Measurements from ENCODE around the gene PRKCI.

The PRKCI gene

DNA sequence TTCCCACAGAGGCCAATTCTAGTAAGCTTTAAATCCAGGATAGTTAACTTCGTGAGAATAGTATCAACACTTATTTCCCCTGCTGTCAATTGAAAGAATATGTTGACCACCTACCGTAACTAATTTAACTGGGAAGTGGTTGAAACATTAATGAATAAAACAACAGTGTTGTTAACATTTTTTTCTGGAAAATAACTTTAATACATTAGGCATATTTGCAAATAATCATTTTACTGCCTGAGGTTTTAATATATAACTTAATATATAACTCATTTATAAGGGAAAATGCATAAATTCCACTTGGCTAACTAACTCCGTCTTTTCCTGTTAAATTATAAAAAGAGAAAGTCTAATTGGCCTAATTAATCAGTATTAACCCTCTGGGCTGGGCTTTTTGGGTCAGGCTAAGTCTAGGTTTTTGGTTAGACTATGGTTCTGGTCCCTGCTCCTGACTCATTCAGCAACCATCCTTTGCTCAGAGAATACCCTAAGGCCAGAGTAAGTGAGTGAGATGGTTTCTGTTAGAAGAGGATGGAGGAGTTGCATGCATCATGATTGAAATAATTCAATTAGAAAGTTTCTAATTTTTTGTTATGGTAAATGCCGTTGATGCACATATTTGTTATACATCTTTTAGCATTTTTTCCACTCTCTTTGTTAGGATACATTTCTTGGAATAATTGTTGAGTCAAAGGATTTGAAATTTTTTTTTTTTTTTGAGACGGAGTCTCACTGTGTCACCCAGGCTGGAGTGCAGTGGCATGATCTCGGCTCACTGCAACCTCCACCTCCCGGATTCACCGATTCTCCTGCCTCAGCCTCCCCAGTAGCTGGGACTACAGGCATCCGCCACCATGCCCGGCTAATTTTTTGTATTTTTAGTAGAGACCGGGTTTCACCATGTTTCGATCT is 124.5 kb downstream of the PRKCI start:
- DNase-seq (ENCODE audit: low read depth): no peak
- TF ChIP-seq, protein P1, sequence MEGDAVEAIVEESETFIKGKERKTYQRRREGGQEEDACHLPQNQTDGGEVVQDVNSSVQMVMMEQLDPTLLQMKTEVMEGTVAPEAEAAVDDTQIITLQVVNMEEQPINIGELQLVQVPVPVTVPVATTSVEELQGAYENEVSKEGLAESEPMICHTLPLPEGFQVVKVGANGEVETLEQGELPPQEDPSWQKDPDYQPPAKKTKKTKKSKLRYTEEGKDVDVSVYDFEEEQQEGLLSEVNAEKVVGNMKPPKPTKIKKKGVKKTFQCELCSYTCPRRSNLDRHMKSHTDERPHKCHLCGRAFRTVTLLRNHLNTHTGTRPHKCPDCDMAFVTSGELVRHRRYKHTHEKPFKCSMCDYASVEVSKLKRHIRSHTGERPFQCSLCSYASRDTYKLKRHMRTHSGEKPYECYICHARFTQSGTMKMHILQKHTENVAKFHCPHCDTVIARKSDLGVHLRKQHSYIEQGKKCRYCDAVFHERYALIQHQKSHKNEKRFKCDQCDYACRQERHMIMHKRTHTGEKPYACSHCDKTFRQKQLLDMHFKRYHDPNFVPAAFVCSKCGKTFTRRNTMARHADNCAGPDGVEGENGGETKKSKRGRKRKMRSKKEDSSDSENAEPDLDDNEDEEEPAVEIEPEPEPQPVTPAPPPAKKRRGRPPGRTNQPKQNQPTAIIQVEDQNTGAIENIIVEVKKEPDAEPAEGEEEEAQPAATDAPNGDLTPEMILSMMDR (IDR thresholded peaks at IDR 0.05; ENCODE audit: low read depth, low read length, missing control alignments): no peak
- H3K4me3 ChIP-seq (ENCODE audit: low read depth, low read length): no peak overlapping the region
- in situ Hi-C loops (cut with HindIII; ENCODE audit: low sequenced_read_pairs): no loop called here

DNA sequence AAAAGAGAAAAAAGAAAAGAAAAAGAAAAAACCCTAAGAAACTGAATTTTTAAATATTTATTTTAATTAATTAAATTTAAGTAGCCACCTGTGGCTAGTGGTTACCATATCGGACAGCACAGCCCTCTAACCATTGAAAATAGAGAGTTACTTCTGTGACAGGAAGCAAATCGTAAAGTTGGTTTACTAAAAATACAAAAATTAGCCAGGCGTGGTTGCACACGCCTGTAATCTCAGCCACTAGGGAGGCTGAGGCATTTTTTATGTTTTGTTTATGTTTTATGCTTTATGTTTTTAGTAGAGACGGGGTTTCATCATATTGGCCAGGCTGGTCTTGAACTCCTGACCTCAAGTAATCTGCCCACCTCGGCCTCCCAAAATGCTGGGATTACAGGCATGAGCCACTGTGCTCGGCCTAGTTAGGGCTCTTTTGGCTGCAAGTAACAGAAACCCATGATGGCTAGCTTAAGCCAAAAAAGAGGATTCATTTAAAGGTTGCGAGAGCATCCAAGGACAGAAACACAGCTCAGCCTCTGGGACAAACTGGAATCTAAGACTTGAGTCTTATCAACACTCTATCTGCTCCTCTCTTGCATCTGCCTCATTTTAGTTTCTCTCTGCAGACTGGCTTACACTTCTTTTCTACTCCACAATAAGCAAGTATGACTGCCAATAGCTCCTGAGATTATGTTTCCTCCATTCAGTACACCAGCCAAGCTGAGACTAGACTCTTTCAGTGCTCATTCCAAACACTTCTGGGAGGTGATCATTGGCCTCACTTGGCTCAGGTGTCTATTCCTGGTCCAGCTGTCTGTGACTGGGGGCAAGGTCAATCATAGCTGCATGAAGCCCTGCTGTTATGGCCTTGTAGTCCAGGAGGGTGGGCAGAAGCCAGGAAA is 128.5 kb downstream of the PRKCI start:
- TF ChIP-seq, protein P1 (IDR thresholded peaks at IDR 0.05; ENCODE audit: low read depth, low read length, missing control alignments): no peak
- in situ Hi-C loops (cut with HindIII; ENCODE audit: low sequenced_read_pairs): no loop called here
- no peak overlapping the region for H3K4me3 ChIP-seq (ENCODE audit: low read depth, low read length)
- no peak for DNase-seq (ENCODE audit: low read depth)

DNA sequence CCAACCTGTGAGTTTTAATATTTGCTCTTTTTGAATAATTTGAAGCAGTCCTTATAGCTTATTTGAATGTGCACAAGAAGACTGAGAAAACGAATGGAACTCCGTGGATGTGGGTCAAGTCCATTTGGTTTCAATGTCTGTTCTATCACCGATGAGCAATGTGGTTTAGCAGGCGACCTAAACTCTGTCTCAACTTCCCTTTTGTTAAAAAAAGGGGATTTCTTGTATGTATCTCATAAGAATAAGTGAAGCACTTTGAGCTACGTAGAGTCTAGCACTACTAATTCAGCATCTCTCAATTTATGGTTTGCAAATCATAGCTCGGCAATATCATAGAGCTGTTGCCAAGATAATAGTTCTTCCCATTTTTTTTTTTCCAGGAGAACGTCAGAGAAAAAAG is 130.7 kb downstream of the PRKCI start:
- no peak for DNase-seq (ENCODE audit: low read depth)
- in situ Hi-C loops (cut with HindIII; ENCODE audit: low sequenced_read_pairs): no loop called here
- TF ChIP-seq, protein P1 (IDR thresholded peaks at IDR 0.05; ENCODE audit: low read depth, low read length, missing control alignments): no peak
- no peak overlapping the region for H3K4me3 ChIP-seq (ENCODE audit: low read depth, low read length)

DNA sequence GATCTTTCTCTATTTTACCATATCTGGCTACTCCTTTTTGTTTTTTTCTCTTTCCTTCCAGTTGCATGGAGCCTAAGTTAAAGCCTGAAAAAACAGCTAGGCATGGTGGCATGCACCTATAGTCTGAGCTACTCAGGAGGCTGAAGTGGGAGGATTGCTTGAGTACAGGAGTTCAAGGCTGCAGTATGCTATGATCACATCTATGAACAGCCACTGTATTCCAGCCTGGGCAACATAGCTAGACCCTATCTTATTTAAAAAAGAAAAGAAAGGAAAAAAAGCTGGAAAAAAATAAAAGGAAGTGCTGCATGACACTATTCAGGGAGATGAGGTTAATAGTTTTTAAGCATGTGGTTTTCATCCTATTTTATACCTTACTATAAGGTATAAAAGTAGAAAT is 131.3 kb downstream of the PRKCI start:
- in situ Hi-C loops (cut with HindIII; ENCODE audit: low sequenced_read_pairs): no loop called here
- TF ChIP-seq, protein P1 (IDR thresholded peaks at IDR 0.05; ENCODE audit: low read depth, low read length, missing control alignments): no peak
- no peak overlapping the region for H3K4me3 ChIP-seq (ENCODE audit: low read depth, low read length)
- DNase-seq (ENCODE audit: low read depth): no peak

DNA sequence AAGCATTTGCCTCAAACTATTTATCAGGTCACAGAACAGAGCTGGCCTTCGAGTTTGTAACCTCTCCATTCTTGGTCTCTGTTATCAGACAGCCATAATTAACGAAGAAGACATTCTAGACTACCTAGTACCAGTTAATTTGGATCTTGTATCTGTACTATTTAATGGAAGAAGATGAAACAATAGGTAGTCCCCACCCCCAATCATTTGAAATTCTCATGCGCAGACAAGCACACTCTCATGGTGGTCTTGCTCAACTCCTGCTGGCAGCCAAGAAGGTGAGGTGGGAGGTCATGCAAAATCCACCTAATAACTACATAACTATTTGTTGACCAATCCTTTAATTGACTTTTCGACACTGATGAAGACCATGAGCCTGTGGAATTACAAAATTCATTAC is 132.5 kb downstream of the PRKCI start:
- H3K4me3 ChIP-seq (ENCODE audit: low read depth, low read length): no peak overlapping the region
- DNase-seq (ENCODE audit: low read depth): no peak
- TF ChIP-seq, protein P1 (IDR thresholded peaks at IDR 0.05; ENCODE audit: low read depth, low read length, missing control alignments): no peak
- in situ Hi-C loops (cut with HindIII; ENCODE audit: low sequenced_read_pairs): no loop called here
